ENCODE data around the gene VAMP2.
"Not testable (repeated sequence)": the region's sequence is repeated elsewhere in the genome, so short reads cannot be mapped to it uniquely, and the experiment has no call there.

Gene VAMP2

GRCh38 chr17:8175795-8176196 is 13.0 kb upstream of the VAMP2 start:
- peak; percentile 42 for DNase-seq

GRCh38 chr17:8173871-8174322 is 11.1 kb upstream of the VAMP2 start:
- DNase-seq = no peak

GRCh38 chr17:8173056-8173870 is 10.5 kb upstream of the VAMP2 start:
- peak; percentile 92 for DNase-seq

- not testable (repeated sequence) for DNase-seq
Measured at GRCh38 chr17:8170186-8170585, 7.4 kb upstream of the VAMP2 start.

GRCh38 chr17:8167526-8167925 is 4.8 kb upstream of the VAMP2 start:
- no peak for DNase-seq

- no peak for DNase-seq
Measured at GRCh38 chr17:8166731-8167130, 4.0 kb upstream of the VAMP2 start.

- DNase-seq = peak; percentile 25
Measured at GRCh38 chr17:8164815-8165131, 2.0 kb upstream of the VAMP2 start.

GRCh38 chr17:8163978-8164814 is 1.4 kb upstream of the VAMP2 start:
- DNase-seq = peak; percentile 78

GRCh38 chr17:8162997-8163977 is 539 bp upstream of the VAMP2 start:
- DNase-seq = peak; percentile 48

- DNase-seq = peak; percentile 44
Measured at GRCh38 chr17:8161289-8162232, 1.2 kb downstream of the VAMP2 start.

- DNase-seq = peak; percentile 24
Measured at GRCh38 chr17:8160741-8161221, 2.0 kb downstream of the VAMP2 start.

- no peak for DNase-seq
Measured at GRCh38 chr17:8160224-8160577, 2.5 kb downstream of the VAMP2 start.

- no peak for DNase-seq
Measured at GRCh38 chr17:8159459-8160223, 3.1 kb downstream of the VAMP2 start.

- DNase-seq = no peak
Measured at GRCh38 chr17:8159032-8159400, 3.7 kb downstream of the VAMP2 start.

- peak; percentile 92 for DNase-seq
Measured at GRCh38 chr17:8158267-8159031, 4.3 kb downstream of the VAMP2 start.

GRCh38 chr17:8156246-8156992 is 6.3 kb downstream of the VAMP2 start:
- peak; percentile 100 for DNase-seq

- DNase-seq = peak; percentile 55
Measured at GRCh38 chr17:8155996-8156245, 6.8 kb downstream of the VAMP2 start.

GRCh38 chr17:8155231-8155995 is 7.3 kb downstream of the VAMP2 start:
- DNase-seq = no peak

All from femur (tissue), 1 donor.